Measurements from ENCODE around the gene MAP4K4.

- TF ChIP-seq CTCF (IDR thresholded peaks at IDR 0.05) (no peak), POLR2A (IDR thresholded peaks at IDR 0.05) (no peak)
Measured at GRCh38 chr2:101693991-101694588, 3.4 kb upstream of the MAP4K4 start.
